ENCODE results near the gene MOGAT1. TPM values are rescaled to one million over a fixed set of nuclear protein-coding genes. Genes with fewer than 3 reads are reported as not detected.
"Not testable (repeated sequence)": the region's sequence is repeated elsewhere in the genome, so short reads cannot be mapped to it uniquely, and the experiment has no call there.

Gene MOGAT1
- total RNA-seq, 1 donor: not detected

DNA sequence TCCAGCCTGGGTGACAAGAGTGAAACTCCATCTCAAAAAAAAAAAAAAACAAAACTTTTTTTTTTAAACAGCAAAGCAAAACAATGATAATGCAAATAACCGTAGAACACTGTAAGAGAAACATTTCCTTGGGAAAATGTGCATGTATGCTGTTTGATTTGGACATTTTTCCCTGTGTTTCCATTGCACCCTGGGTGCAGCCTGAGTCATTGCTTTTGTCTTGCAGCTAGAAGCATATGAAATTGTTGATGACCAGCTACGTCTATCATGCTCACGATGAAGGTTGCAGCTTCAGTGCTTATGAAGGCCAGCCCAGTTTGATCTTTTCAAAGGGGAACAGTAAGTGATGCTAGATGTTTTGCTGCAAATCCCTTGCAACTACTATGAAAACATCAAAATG is 41.5 kb downstream of the MOGAT1 start:
- no peak overlapping the region for H3K4me2 ChIP-seq (ENCODE audit: insufficient read depth, low read length)
- no peak for TF ChIP-seq CTCF (IDR thresholded peaks at IDR 0.05; ENCODE audit: extremely low read depth, low read depth, low read length)
- H3K36me3 ChIP-seq (ENCODE audit: insufficient read depth, low read length): no peaks in the 10 kb centered on the region
- H3K9me3 ChIP-seq (ENCODE audit: low read depth, low read length): no peaks in the 10 kb centered on the region
- DNase-seq (ENCODE audit: insufficient read length, low spot score, missing footprints): peak; percentile 30
- H3K27ac ChIP-seq (ENCODE audit: low read depth, low read length): no peak overlapping the region
- H4K20me1 ChIP-seq (ENCODE audit: insufficient read depth, low read length): no peaks in the 10 kb centered on the region
- peaks cover 11% of the 10 kb centered on the region for H3K4me1 ChIP-seq (ENCODE audit: insufficient read depth, low read length)
- H3K27me3 ChIP-seq (ENCODE audit: insufficient read depth, low read length): no peaks in the 10 kb centered on the region
- H3K4me3 ChIP-seq (ENCODE audit: insufficient read depth, low read length): no peak overlapping the region
- H2AFZ ChIP-seq (ENCODE audit: low read length): no peak overlapping the region
- no peaks in the 10 kb centered on the region for H3K79me2 ChIP-seq (ENCODE audit: insufficient read depth, low read length)

DNA sequence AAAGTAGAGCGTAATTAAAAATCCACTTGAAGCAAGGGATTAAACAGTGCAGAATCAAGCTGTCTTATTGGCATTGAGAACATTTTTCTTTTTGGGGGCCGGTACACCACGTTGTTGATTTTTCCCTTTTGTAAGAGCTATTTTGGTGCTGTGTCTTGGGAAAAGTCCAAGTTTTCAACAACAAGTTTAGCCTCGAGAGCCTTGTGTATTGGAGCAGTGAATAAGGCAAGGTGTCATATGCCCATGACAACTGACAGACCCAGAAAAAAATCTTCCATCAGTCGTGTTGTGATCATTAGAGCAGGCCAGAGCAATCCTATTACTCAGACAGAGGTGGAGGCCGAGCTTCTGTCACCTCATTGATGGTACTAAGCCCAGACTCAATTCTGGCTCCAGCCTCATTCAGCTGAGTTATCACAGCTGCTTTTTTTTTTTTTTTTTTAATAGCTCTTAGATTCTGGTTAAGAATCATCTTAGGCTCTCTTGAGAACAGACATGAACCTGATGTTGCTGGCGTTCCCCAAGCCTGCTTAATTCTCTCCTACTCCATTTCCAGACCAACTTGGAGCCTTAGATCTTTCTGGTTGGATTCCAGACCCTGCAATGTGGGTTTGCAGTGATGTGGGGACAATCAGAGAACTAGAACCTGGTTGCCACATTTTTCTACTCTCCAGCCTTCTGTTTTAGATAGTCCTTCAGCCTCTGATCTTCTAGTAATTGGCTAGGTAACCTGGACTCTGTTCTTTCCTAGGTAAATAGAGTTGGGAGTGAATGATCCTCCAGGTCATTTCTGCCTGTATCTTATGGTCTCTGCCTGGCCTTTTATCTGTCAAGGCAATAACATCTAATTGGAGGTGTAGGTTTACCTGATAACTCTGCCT is 43.1 kb downstream of the MOGAT1 start:
- peak; percentile 82 for DNase-seq (ENCODE audit: insufficient read length, low spot score, missing footprints)

DNA sequence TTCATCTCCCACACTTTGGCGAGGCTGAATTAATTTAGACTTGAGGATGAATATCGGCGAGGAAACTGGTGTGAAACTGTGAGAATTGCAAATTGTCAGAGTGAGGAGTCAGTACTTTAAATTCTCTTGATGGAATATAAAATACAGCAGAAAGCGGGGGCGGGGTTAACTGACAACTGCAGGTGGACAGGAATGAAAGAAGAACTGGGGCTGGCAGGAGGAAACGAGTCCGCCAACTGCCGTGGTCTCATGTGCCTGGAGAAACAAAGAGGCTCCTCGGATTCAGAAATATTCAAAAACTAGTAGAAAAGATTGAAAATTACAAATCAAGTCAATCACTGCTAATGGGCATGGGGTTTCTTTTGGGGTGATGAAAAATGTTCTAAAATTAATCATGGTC is 44.3 kb downstream of the MOGAT1 start:
- H3K79me2 ChIP-seq (ENCODE audit: insufficient read depth, low read length): no peaks in the 10 kb centered on the region
- H4K20me1 ChIP-seq (ENCODE audit: insufficient read depth, low read length): no peaks in the 10 kb centered on the region
- no peaks in the 10 kb centered on the region for H3K36me3 ChIP-seq (ENCODE audit: insufficient read depth, low read length)
- no peak overlapping the region for H3K27ac ChIP-seq (ENCODE audit: low read depth, low read length)
- DNase-seq (ENCODE audit: insufficient read length, low spot score, missing footprints): no peak
- no peak overlapping the region for H2AFZ ChIP-seq (ENCODE audit: low read length)
- no peak for TF ChIP-seq CTCF (IDR thresholded peaks at IDR 0.05; ENCODE audit: extremely low read depth, low read depth, low read length)
- H3K4me3 ChIP-seq (ENCODE audit: insufficient read depth, low read length): no peak overlapping the region
- no peaks in the 10 kb centered on the region for H3K27me3 ChIP-seq (ENCODE audit: insufficient read depth, low read length)
- H3K4me1 ChIP-seq (ENCODE audit: insufficient read depth, low read length): no peaks in the 10 kb centered on the region
- no peak overlapping the region for H3K4me2 ChIP-seq (ENCODE audit: insufficient read depth, low read length)
- H3K9me3 ChIP-seq (ENCODE audit: low read depth, low read length): no peaks in the 10 kb centered on the region

More for the DNA sequence above, 43.1 kb downstream of the MOGAT1 start:
- Histone ChIP-seq H2AFZ (ENCODE audit: low read length) (peak overlapping the region; percentile 26), H3K9me3 (ENCODE audit: low read depth, low read length) (no peaks in the 10 kb centered on the region), H4K20me1 (ENCODE audit: insufficient read depth, low read length) (no peaks in the 10 kb centered on the region), H3K4me2 (ENCODE audit: insufficient read depth, low read length) (no peak overlapping the region), H3K4me3 (ENCODE audit: insufficient read depth, low read length) (no peak overlapping the region), H3K27me3 (ENCODE audit: insufficient read depth, low read length) (no peaks in the 10 kb centered on the region), H3K4me1 (ENCODE audit: insufficient read depth, low read length) (no peaks in the 10 kb centered on the region), H3K79me2 (ENCODE audit: insufficient read depth, low read length) (no peaks in the 10 kb centered on the region), H3K27ac (ENCODE audit: low read depth, low read length) (no peak overlapping the region), H3K36me3 (ENCODE audit: insufficient read depth, low read length) (no peaks in the 10 kb centered on the region)
- no peak for TF ChIP-seq CTCF (IDR thresholded peaks at IDR 0.05; ENCODE audit: extremely low read depth, low read depth, low read length)

GRCh38 chr2:222719787-222720186 is 48.3 kb downstream of the MOGAT1 start:
- not testable (repeated sequence) for H3K4me2 ChIP-seq (ENCODE audit: insufficient read depth, low read length); H3K4me1 ChIP-seq (ENCODE audit: insufficient read depth, low read length); H3K4me3 ChIP-seq (ENCODE audit: insufficient read depth, low read length); H3K36me3 ChIP-seq (ENCODE audit: insufficient read depth, low read length); DNase-seq (ENCODE audit: insufficient read length, low spot score, missing footprints); H3K27me3 ChIP-seq (ENCODE audit: insufficient read depth, low read length); H3K9me3 ChIP-seq (ENCODE audit: low read depth, low read length); H3K79me2 ChIP-seq (ENCODE audit: insufficient read depth, low read length); H4K20me1 ChIP-seq (ENCODE audit: insufficient read depth, low read length); H2AFZ ChIP-seq (ENCODE audit: low read length); H3K27ac ChIP-seq (ENCODE audit: low read depth, low read length)

DNA sequence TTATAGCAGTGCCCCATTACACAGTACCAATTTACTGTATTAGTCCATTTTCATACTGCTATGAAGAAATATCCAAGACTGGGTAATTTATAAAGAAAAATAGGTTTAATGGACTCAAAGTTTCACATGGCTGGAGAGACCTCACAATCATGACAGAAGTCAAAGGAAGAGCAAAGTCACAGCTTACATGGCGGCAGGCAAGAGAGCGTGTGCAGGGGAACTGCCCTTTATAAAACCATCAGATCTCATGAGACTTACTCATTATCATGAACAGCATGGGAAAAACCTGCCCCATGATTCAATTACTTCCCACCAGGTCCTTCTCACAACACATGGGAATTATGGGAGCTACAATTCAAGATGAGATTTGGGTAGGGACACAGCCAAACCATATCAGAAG is 50.1 kb downstream of the MOGAT1 start:
- DNase-seq (ENCODE audit: insufficient read length, low spot score, missing footprints); H3K4me2 ChIP-seq (ENCODE audit: insufficient read depth, low read length); H3K4me1 ChIP-seq (ENCODE audit: insufficient read depth, low read length); H3K27me3 ChIP-seq (ENCODE audit: insufficient read depth, low read length); H2AFZ ChIP-seq (ENCODE audit: low read length); H3K79me2 ChIP-seq (ENCODE audit: insufficient read depth, low read length); H3K4me3 ChIP-seq (ENCODE audit: insufficient read depth, low read length); H4K20me1 ChIP-seq (ENCODE audit: insufficient read depth, low read length); H3K27ac ChIP-seq (ENCODE audit: low read depth, low read length); H3K36me3 ChIP-seq (ENCODE audit: insufficient read depth, low read length); H3K9me3 ChIP-seq (ENCODE audit: low read depth, low read length): not testable (repeated sequence)

All from osteoblast (primary cell).